GM23338 (cell line): ENCODE measurements around the gene QRICH2. TPM values are rescaled to one million over a fixed set of nuclear protein-coding genes. Genes with fewer than 3 reads are reported as not detected.

Experiments
- ATAC-seq: fragments of 200-7000 bp; cut with Tn5 transposase; 3 replicates; pipeline ENCODE4 v1.9.1; 2020
- DNase-seq: peaks from one replicate; pipeline ENCODE4 v3.0.0-alpha.2; 2015; ENCODE audit warnings: low spot score
- H2AFZ ChIP-seq: fragments of 200-600 bp; sonication (generic); 2 replicates; pipeline ENCODE4 v1.8.0; 2016; ENCODE audit warnings: antibody characterized with exemption, mild to moderate bottlenecking, moderate library complexity
- H3F3A ChIP-seq: fragments of 200-600 bp; sonication (generic); replicated peaks from 2 replicates; pipeline ENCODE4 v1.8.0; 2017; ENCODE audit warnings: antibody characterized with exemption, mixed run types, low read depth
- H3K27ac ChIP-seq: fragments of 200-600 bp; sonication (generic); 2 replicates; pipeline ENCODE4 v1.6.1; 2016; ENCODE audit warnings: low read depth
- H3K27me3 ChIP-seq: fragments of 200-600 bp; sonication (generic); 2 replicates; pipeline ENCODE4 v1.8.0; 2016; ENCODE audit warnings: mild to moderate bottlenecking, mixed run types, moderate library complexity; ENCODE audit not compliant: insufficient read depth
- H3K36me3 ChIP-seq: fragments of 200-600 bp; sonication (generic); 2 replicates; pipeline ENCODE4 v1.8.0; 2016; ENCODE audit warnings: mild to moderate bottlenecking; ENCODE audit not compliant: insufficient read depth
- H3K4me1 ChIP-seq: fragments of 200-600 bp; sonication (generic); 2 replicates; pipeline ENCODE4 v1.8.0; 2016; ENCODE audit warnings: mild to moderate bottlenecking, moderate library complexity; ENCODE audit not compliant: insufficient read depth
- H3K4me2 ChIP-seq: fragments of 200-600 bp; sonication (generic); 2 replicates; pipeline ENCODE4 v1.7.1; 2017; ENCODE audit warnings: mixed run types
- H3K4me3 ChIP-seq: fragments of 200-600 bp; sonication (generic); 2 replicates; pipeline ENCODE4 v1.6.1; 2016; ENCODE audit warnings: mixed run types
- H3K79me2 ChIP-seq: fragments of 200-600 bp; sonication (generic); replicated peaks from 2 replicates; pipeline ENCODE4 v1.8.0; 2017; ENCODE audit warnings: mild to moderate bottlenecking; ENCODE audit not compliant: insufficient read depth
- H3K9me2 ChIP-seq: fragments of 200-600 bp; sonication (generic); 2 replicates; pipeline ENCODE4 v1.8.0; 2017; ENCODE audit not compliant: insufficient read depth
- H4K20me1 ChIP-seq: fragments of 200-600 bp; sonication (generic); replicated peaks from 2 replicates; pipeline ENCODE4 v1.8.0; 2017; ENCODE audit warnings: mild to moderate bottlenecking; ENCODE audit not compliant: insufficient read depth
- H3K27ac Mint-ChIP-seq: 2 replicates; pipeline ENCODE4 v1.8.0; 2020; ENCODE audit warnings: inconsistent platforms, mild to moderate bottlenecking, moderate library complexity, mixed read lengths
- H3K27me3 Mint-ChIP-seq: 3 replicates; pipeline ENCODE4 v1.8.0; 2022; ENCODE audit warnings: low read depth, mild to moderate bottlenecking, moderate library complexity, mixed read lengths, inconsistent platforms; ENCODE audit not compliant: insufficient read depth, poor library complexity
- H3K36me3 Mint-ChIP-seq: 3 replicates; pipeline ENCODE4 v1.8.0; 2021; ENCODE audit warnings: low read depth, mild to moderate bottlenecking, inconsistent platforms, moderate library complexity, mixed read lengths
- H3K4me1 Mint-ChIP-seq: 3 replicates; pipeline ENCODE4 v1.8.0; 2020; ENCODE audit warnings: mild to moderate bottlenecking, inconsistent platforms, mixed read lengths
- H3K4me3 Mint-ChIP-seq: 3 replicates; pipeline ENCODE4 v1.8.0; 2021; ENCODE audit warnings: moderate library complexity, mild to moderate bottlenecking, inconsistent platforms, mixed read lengths
- H3K9me3 Mint-ChIP-seq: 3 replicates; pipeline ENCODE4 v1.8.0; 2020; ENCODE audit warnings: moderate library complexity, mild to moderate bottlenecking, inconsistent platforms, mixed read lengths
- CREB1 ChIP-seq: fragments of 250-450 bp; sonication (Bioruptor Pico); IDR thresholded peaks from 2 replicates; pipeline ENCODE4 v1.5.0; 2020; ENCODE audit warnings: low read depth, mild to moderate bottlenecking, moderate library complexity
- EZH2phosphoT487 ChIP-seq: fragments of 200-600 bp; sonication (generic); IDR thresholded peaks from one replicate; pipeline ENCODE4 v1.8.1; 2018; ENCODE audit warnings: antibody characterized with exemption; ENCODE audit not compliant: unreplicated experiment
- JUNB ChIP-seq: IDR thresholded peaks from one replicate; pipeline ENCODE4 v1.6.1; 2016; ENCODE audit warnings: antibody characterized with exemption; ENCODE audit not compliant: unreplicated experiment
- POLR2AphosphoS5 ChIP-seq: IDR thresholded peaks from 2 replicates; pipeline ENCODE4 v1.6.1; 2016; ENCODE audit warnings: antibody characterized with exemption, low read depth
- ZNF114 ChIP-seq: fragments of 250-450 bp; sonication (Bioruptor Pico); IDR thresholded peaks from 2 replicates; pipeline ENCODE4 v1.5.0; 2020; ENCODE audit warnings: mild to moderate bottlenecking, moderate library complexity
- polyA plus RNA-seq: library from polyadenylated mRNA; unstranded; fragments of >200 nt; fragmentation: Nextera tagmentation; extraction: Ambion mirVana; gene quantifications from 2 replicates; pipeline ENCODE4 v1.2.1, GENCODE V29; 2016
- total RNA-seq: library from RNA; depleted of rRNA; stranded (reverse); fragments of >200 nt; shearing (Covaris generic); gene quantifications from 2 replicates; pipeline ENCODE4 v1.2.3, GENCODE V29; 2014
- TF ChIP-seq, protein P1 (sequence below): fragments of 250-450 bp; sonication (Bioruptor Pico); IDR thresholded peaks from 2 replicates; pipeline ENCODE4 v1.5.0; 2020; ENCODE audit warnings: mild to moderate bottlenecking, moderate library complexity

Gene QRICH2
- total and polyA plus RNA-seq, 2 experiments from 2014 or later, result 2.2 to 3.7 TPM

DNA sequence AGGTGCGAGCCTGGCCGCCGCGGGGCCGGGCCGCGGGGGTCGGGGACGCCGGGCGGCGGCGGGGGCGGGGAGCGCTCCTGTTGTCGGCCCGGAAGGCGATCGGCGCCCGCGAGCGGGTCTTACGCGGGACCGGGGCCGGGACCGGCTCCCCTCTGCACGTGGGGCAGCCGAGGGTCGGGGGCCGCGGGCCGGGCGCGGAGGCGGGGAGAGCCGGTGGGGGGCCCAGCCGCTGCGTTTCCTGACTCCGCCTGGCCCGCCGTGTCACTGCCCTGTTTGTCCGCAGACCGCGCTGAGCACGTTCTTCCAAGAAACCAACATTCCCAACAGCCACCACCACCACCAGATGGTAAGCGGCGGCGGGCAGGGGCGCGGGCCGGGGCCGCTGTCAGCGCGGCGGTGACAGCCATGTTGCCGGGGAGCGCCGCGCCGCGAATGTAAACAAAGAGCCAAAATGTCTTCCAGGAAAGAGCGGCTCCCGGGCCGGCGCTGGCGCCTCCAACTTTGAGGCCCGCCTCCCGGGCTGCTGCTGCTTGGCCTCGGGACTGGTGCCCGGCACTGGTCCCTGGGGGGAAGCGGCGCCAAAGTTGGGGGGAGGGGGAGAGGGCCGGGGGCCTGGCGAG lies 42.3 kb downstream of the QRICH2 start:
- H3K4me1 Mint-ChIP-seq, result peaks cover 48% of the 10 kb centered on the region
- peak overlapping the region; percentile 84 for H3K4me2 ChIP-seq

DNA sequence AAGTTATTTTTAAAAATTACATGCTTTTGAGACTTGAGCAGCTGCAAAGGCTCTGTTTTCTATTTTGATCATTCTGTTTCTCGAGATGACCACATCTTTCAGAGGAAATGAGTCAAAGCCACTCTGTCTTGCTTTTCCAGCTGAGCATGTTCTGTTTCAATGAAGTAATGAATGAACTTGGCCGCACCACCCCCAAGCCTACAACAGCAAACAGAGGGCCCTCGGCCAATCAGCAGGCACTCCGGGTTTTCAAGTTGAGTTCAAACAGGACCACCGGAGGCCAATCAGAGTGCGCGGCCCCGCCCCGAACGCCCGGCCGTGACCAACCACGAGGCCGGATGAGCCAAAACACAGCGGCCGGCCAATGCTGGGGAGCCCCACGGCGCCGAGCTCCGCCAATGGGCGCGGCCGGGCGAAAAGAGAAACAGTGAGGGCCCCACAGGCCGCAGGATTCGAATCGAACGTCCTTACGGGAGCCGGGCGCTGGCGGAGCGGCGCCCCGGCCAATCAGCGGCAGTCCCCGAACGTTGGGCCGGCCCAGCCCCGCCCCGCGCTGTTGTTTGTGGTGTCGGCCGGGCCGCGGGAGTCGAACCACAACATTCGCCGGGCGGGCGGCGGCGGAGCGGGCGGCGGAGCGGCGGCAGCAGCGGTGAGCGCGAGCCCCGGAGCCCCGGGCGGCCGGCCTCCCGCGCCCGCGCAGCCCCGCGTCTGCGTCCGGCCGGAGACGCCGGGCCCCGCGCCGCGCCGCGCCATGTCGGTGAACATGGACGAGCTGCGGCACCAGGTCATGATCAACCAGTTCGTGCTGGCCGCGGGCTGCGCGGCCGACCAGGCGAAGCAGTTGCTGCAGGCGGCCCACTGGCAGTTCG lies 43.1 kb downstream of the QRICH2 start, which contains the start of gene UBALD2:
UBALD2 (plus strand) TSS at position 594 of the 869 bp plus-strand sequence; CDS start at position 752, 158 bp downstream.
- peak; percentile 90 for ATAC-seq

More for the DNA sequence above, 42.3 kb downstream of the QRICH2 start:
- TF ChIP-seq POLR2AphosphoS5, result no peak
- TF ChIP-seq EZH2phosphoT487, result no peak
- TF ChIP-seq JUNB, result no peak
- Mint-ChIP-seq H3K9me3 (no peaks in the 10 kb centered on the region), H3K36me3 (peaks cover 11% of the 10 kb centered on the region; the same call in 2 of the 3 replicates), H3K4me3 (peak overlapping the region; percentile 84), H3K27me3 (peaks cover 14% of the 10 kb centered on the region), H3K27ac (0 out of 2 replicates have a peak overlapping the region, but pooled peaks have one; percentile 56)
- peak overlapping the region; percentile 89 for H3K4me3 ChIP-seq
- H3F3A ChIP-seq, result peaks cover 5% of the 10 kb centered on the region; the same call in 1 of the 2 replicates
- peaks cover 22% of the 10 kb centered on the region; the same call in 1 of the 2 replicates for H3K4me1 ChIP-seq
- peaks cover 21% of the 10 kb centered on the region for H3K79me2 ChIP-seq
- no peak overlapping the region for H3K27ac ChIP-seq
- ATAC-seq, result peak; percentile 9
- H2AFZ ChIP-seq, result no peak overlapping the region
- H4K20me1 ChIP-seq, result no peaks in the 10 kb centered on the region
- no peaks in the 10 kb centered on the region for H3K27me3 ChIP-seq
- no peaks in the 10 kb centered on the region for H3K9me2 ChIP-seq
- DNase-seq, result peak; percentile 73
- H3K36me3 ChIP-seq, result no peaks in the 10 kb centered on the region

More for the DNA sequence above, 43.1 kb downstream of the QRICH2 start, which contains the start of gene UBALD2:
- Histone ChIP-seq H3K36me3 (no peaks in the 10 kb centered on the region), H3K27me3 (no peaks in the 10 kb centered on the region), H3K27ac (0 out of 2 replicates have a peak within 1 kb of the TSS, but pooled peaks have one; percentile 22), H3K4me2 (peak within 1 kb of the TSS; percentile 84), H2AFZ (no peak within 1 kb of the TSS), H3K4me3 (peak within 1 kb of the TSS; percentile 89), H3F3A (0 out of 2 replicates have a peak, but pooled peaks cover 5% of the 10 kb centered on the region), H3K4me1 (peaks cover 22% of the 10 kb centered on the region; the same call in 1 of the 2 replicates), H3K79me2 (peaks cover 21% of the 10 kb centered on the region), H3K9me2 (no peaks in the 10 kb centered on the region), H4K20me1 (no peaks in the 10 kb centered on the region)
- peak; percentile 99 for DNase-seq
- Mint-ChIP-seq H3K36me3 (peaks cover 10% of the 10 kb centered on the region; the same call in 2 of the 3 replicates), H3K9me3 (no peaks in the 10 kb centered on the region), H3K27me3 (peaks cover 14% of the 10 kb centered on the region), H3K4me1 (peaks cover 46% of the 10 kb centered on the region), H3K4me3 (peak within 1 kb of the TSS; percentile 84), H3K27ac (peak within 1 kb of the TSS; percentile 96)
- TF ChIP-seq, protein P1, sequence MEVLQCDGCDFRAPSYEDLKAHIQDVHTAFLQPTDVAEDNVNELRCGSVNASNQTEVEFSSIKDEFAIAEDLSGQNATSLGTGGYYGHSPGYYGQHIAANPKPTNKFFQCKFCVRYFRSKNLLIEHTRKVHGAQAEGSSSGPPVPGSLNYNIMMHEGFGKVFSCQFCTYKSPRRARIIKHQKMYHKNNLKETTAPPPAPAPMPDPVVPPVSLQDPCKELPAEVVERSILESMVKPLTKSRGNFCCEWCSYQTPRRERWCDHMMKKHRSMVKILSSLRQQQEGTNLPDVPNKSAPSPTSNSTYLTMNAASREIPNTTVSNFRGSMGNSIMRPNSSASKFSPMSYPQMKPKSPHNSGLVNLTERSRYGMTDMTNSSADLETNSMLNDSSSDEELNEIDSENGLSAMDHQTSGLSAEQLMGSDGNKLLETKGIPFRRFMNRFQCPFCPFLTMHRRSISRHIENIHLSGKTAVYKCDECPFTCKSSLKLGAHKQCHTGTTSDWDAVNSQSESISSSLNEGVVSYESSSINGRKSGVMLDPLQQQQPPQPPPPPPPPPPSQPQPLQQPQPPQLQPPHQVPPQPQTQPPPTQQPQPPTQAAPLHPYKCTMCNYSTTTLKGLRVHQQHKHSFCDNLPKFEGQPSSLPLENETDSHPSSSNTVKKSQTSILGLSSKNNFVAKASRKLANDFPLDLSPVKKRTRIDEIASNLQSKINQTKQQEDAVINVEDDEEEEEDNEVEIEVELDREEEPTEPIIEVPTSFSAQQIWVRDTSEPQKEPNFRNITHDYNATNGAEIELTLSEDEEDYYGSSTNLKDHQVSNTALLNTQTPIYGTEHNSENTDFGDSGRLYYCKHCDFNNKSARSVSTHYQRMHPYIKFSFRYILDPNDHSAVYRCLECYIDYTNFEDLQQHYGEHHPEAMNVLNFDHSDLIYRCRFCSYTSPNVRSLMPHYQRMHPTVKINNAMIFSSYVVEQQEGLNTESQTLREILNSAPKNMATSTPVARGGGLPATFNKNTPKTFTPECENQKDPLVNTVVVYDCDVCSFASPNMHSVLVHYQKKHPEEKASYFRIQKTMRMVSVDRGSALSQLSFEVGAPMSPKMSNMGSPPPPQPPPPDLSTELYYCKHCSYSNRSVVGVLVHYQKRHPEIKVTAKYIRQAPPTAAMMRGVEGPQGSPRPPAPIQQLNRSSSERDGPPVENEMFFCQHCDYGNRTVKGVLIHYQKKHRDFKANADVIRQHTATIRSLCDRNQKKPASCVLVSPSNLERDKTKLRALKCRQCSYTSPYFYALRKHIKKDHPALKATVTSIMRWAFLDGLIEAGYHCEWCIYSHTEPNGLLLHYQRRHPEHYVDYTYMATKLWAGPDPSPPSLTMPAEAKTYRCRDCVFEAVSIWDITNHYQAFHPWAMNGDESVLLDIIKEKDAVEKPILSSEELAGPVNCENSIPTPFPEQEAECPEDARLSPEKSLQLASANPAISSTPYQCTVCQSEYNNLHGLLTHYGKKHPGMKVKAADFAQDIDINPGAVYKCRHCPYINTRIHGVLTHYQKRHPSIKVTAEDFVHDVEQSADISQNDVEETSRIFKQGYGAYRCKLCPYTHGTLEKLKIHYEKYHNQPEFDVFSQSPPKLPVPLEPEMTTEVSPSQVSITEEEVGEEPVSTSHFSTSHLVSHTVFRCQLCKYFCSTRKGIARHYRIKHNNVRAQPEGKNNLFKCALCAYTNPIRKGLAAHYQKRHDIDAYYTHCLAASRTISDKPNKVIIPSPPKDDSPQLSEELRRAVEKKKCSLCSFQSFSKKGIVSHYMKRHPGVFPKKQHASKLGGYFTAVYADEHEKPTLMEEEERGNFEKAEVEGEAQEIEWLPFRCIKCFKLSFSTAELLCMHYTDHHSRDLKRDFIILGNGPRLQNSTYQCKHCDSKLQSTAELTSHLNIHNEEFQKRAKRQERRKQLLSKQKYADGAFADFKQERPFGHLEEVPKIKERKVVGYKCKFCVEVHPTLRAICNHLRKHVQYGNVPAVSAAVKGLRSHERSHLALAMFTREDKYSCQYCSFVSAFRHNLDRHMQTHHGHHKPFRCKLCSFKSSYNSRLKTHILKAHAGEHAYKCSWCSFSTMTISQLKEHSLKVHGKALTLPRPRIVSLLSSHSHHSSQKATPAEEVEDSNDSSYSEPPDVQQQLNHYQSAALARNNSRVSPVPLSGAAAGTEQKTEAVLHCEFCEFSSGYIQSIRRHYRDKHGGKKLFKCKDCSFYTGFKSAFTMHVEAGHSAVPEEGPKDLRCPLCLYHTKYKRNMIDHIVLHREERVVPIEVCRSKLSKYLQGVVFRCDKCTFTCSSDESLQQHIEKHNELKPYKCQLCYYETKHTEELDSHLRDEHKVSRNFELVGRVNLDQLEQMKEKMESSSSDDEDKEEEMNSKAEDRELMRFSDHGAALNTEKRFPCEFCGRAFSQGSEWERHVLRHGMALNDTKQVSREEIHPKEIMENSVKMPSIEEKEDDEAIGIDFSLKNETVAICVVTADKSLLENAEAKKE (CRISPR knock-in tag), result no peak
- peak; percentile 64 for TF ChIP-seq CREB1 (CRISPR knock-in tag)
- TF ChIP-seq ZNF114 (CRISPR knock-in tag), result no peak; the same call in 1 of the 2 replicates
- TF ChIP-seq POLR2AphosphoS5, result peak; percentile 34; the same call in 1 of the 2 replicates
